BE2C (cell line): ENCODE measurements around the gene CRYAB.

ENCODE experiments used
- DNase-seq: peaks from one replicate; pipeline ENCODE4 v3.0.0-alpha.2; 2020
- H3K27me3 ChIP-seq: fragments of 250-450 bp; sonication (Bioruptor Pico); 2 replicates; pipeline ENCODE4 v1.5.1; 2020; ENCODE audit warnings: mild to moderate bottlenecking
- H3K36me3 ChIP-seq: fragments of 250-450 bp; sonication (Bioruptor Pico); 2 replicates; pipeline ENCODE4 v1.5.1; 2020; ENCODE audit warnings: mild to moderate bottlenecking
- H3K4me1 ChIP-seq: fragments of 250-450 bp; sonication (Bioruptor Pico); 2 replicates; pipeline ENCODE4 v1.5.1; 2020
- H3K4me3 ChIP-seq: 2 replicates; pipeline ENCODE4 v1.5.1; 2011; ENCODE audit warnings: low read depth, low read length
- H3K9me3 ChIP-seq: fragments of 250-450 bp; sonication (Bioruptor Pico); 2 replicates; pipeline ENCODE4 v1.5.1; 2020
- CTCF ChIP-seq: IDR thresholded peaks from 2 replicates; pipeline ENCODE4 v1.5.1; 2012; ENCODE audit warnings: mild to moderate bottlenecking, low read depth, low read length

CRYAB gene

GRCh38 chr11:111949519-111950426 lies 38.2 kb upstream of the CRYAB start:
- no peaks in the 10 kb centered on the region for H3K9me3 ChIP-seq
- no peak overlapping the region for H3K4me3 ChIP-seq
- TF ChIP-seq CTCF = no peak
- H3K36me3 ChIP-seq = peaks cover under 1% of the 10 kb centered on the region; the same call in 1 of the 2 replicates
- no peak for DNase-seq
- H3K4me1 ChIP-seq = no peaks in the 10 kb centered on the region
- no peaks in the 10 kb centered on the region for H3K27me3 ChIP-seq

DNA sequence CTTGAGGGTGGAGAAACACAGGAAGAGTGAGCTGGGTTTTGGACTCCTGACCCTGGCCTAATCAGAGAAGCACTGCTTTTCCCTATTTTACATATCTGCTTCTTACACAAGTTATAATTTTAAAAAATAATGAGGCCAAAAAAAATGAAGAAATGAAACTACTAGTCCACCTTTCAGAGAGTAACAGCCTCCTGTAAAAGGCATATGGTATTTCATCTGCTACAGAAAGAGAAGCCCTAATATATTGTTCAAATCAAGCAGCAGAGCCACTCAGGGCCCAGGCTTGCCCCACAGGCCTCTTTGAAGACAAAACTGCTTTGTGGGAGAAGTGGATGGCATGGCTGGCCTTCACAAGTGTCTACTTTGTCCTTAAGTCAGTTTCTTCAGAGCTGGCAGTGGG lies 35.6 kb upstream of the CRYAB start:
- no peak for TF ChIP-seq CTCF

DNA sequence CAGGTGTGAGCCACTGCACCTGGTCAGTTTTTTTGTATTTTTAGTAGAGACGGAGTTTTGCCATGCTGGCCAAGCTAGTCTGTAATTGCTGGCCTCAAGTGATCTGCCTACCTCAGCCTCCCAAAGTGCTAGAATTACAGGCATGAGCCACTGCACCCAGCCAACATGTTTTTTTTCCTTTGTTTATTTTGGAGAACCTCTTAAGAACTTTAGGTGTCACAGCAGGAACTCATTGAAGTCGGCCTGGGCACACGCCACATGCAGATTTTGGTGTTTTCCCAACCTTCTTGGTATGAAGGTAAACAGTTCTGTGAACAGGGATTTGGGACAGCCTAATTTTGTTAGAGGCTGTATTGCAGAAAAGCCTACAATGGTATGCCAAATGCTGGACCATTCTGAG lies 34.9 kb upstream of the CRYAB start:
- no peaks in the 10 kb centered on the region for H3K27me3 ChIP-seq
- no peaks in the 10 kb centered on the region for H3K9me3 ChIP-seq
- no peak for DNase-seq
- H3K36me3 ChIP-seq = peaks cover 3% of the 10 kb centered on the region; the same call in 1 of the 2 replicates
- no peak for TF ChIP-seq CTCF
- peaks cover 12% of the 10 kb centered on the region for H3K4me1 ChIP-seq
- H3K4me3 ChIP-seq = no peak overlapping the region

More for the DNA sequence above, 35.6 kb upstream of the CRYAB start:
- DNase-seq = no peak
- Histone ChIP-seq H3K36me3 (peaks cover 3% of the 10 kb centered on the region; the same call in 1 of the 2 replicates), H3K9me3 (no peaks in the 10 kb centered on the region), H3K4me3 (no peak overlapping the region), H3K27me3 (no peaks in the 10 kb centered on the region), H3K4me1 (peaks cover 7% of the 10 kb centered on the region)

DNA sequence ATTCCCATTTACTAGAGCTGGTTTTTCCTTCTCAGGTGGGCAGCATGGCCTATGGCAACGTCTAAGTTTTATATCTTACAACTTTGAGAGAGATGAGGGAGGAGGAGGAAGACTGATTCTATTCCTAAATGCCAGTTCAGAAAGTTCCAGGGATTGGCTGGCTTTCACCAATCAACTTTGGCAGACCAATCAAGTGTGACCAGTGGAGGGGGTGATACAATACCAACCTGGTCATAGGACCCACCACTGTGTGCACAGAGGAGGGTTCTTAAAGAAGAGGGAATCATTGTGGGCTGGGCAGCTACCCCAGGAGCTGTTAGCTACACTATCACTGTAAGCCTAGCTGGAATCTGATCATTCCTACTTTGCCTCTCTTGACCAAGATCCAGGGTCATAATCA lies 33.6 kb upstream of the CRYAB start:
- peaks cover 19% of the 10 kb centered on the region for H3K4me1 ChIP-seq
- no peak for TF ChIP-seq CTCF
- no peak for DNase-seq
- no peaks in the 10 kb centered on the region for H3K9me3 ChIP-seq
- no peak overlapping the region for H3K4me3 ChIP-seq
- peaks cover 3% of the 10 kb centered on the region; the same call in 1 of the 2 replicates for H3K36me3 ChIP-seq
- no peaks in the 10 kb centered on the region for H3K27me3 ChIP-seq

DNA sequence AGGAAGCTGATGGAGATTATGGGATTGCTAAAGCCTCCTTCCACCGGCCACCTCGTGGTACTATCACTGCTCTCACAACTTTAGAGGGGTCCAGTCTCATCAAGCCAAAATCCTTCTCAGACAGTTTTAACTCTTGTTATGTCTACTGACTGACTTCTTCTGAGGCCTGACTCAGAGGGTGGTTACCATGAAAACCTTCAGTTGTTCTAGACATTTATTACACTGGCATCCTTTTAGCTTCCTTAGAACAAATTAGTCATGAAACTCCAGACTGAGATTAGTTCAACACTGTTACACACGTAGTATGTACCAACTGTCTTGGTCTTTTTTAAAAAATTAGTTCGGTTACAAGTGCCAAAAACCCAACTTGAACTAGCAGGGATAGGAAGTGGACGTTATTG lies 33.1 kb upstream of the CRYAB start:
- peaks cover 21% of the 10 kb centered on the region for H3K4me1 ChIP-seq
- no peak for DNase-seq
- TF ChIP-seq CTCF = no peak
- H3K9me3 ChIP-seq = no peaks in the 10 kb centered on the region
- H3K4me3 ChIP-seq = no peak overlapping the region
- no peaks in the 10 kb centered on the region for H3K27me3 ChIP-seq
- H3K36me3 ChIP-seq = peaks cover 3% of the 10 kb centered on the region; the same call in 1 of the 2 replicates

- Histone ChIP-seq H3K27me3 (no peaks in the 10 kb centered on the region), H3K4me3 (no peak overlapping the region), H3K36me3 (peaks cover 3% of the 10 kb centered on the region; the same call in 1 of the 2 replicates), H3K9me3 (no peaks in the 10 kb centered on the region), H3K4me1 (peaks cover 26% of the 10 kb centered on the region)
- TF ChIP-seq CTCF = no peak
- no peak for DNase-seq
Observed at GRCh38 chr11:111944139-111944538, 32.6 kb upstream of the CRYAB start.
